Ishikawa (cell line): ENCODE results near the gene EXOC6.

Experiments used
- CEBPB ChIP-seq: IDR thresholded peaks from 2 replicates; pipeline ENCODE4 v1.6.1; 2012
- EGR1 ChIP-seq: IDR thresholded peaks from 2 replicates; pipeline ENCODE4 v1.6.1; 2012
- EP300 ChIP-seq: IDR thresholded peaks from 2 replicates; pipeline ENCODE4 v1.6.1; 2012; ENCODE audit warnings: borderline replicate concordance
- FOXM1 ChIP-seq: IDR thresholded peaks from 2 replicates; pipeline ENCODE4 v1.6.1; 2012; ENCODE audit warnings: low read depth, borderline replicate concordance
- NFIC ChIP-seq: IDR thresholded peaks from 2 replicates; pipeline ENCODE4 v1.6.1; 2012
- RAD21 ChIP-seq: IDR thresholded peaks from 2 replicates; pipeline ENCODE4 v1.6.1; 2012; ENCODE audit warnings: low read depth
- TAF1 ChIP-seq: IDR thresholded peaks from 2 replicates; pipeline ENCODE4 v1.6.1; 2012; ENCODE audit warnings: low read depth, mild to moderate bottlenecking
- TCF12 ChIP-seq: IDR thresholded peaks from 2 replicates; pipeline ENCODE4 v1.6.1; 2012; ENCODE audit warnings: low read depth
- TEAD4 ChIP-seq: IDR thresholded peaks from 2 replicates; pipeline ENCODE4 v1.6.1; 2012
- YY1 ChIP-seq: IDR thresholded peaks from 2 replicates; pipeline ENCODE4 v1.6.1; 2012; ENCODE audit warnings: low read depth
- ZBTB7A ChIP-seq: IDR thresholded peaks from 2 replicates; pipeline ENCODE4 v1.6.1; 2012; ENCODE audit warnings: low read depth
- TF ChIP-seq, protein P1 (sequence below): IDR thresholded peaks from 2 replicates; pipeline ENCODE4 v1.6.1; 2012; ENCODE audit warnings: low read depth, mild to moderate bottlenecking
- TF ChIP-seq, protein P2 (sequence below): IDR thresholded peaks from 2 replicates; pipeline ENCODE4 v1.6.1; 2012
- TF ChIP-seq, protein P3 (sequence below): IDR thresholded peaks from 2 replicates; pipeline ENCODE4 v1.6.1; 2012

DNA sequence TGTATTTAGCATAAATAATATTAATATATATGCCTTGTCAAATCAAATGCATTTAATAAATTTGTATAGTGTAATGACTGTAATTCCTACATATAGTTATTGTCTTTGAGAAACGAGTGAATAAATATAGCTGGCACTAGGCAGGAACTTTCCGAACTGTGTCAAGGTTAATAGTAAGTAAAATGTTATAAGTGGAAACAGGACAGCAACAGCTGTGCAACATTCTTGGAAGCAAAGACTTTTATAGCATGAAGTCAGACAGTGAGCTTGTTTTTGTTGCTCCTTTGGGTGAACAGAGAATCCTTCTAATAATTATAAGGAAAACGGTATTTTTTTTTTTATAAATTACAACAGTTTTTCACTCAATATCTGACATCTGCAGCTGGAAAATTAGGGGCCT, 14.0 kb upstream of the EXOC6 start:
- TF ChIP-seq YY1, result no peak
- TF ChIP-seq TEAD4, result no peak
- TF ChIP-seq EP300, result no peak
- TF ChIP-seq, protein P1, sequence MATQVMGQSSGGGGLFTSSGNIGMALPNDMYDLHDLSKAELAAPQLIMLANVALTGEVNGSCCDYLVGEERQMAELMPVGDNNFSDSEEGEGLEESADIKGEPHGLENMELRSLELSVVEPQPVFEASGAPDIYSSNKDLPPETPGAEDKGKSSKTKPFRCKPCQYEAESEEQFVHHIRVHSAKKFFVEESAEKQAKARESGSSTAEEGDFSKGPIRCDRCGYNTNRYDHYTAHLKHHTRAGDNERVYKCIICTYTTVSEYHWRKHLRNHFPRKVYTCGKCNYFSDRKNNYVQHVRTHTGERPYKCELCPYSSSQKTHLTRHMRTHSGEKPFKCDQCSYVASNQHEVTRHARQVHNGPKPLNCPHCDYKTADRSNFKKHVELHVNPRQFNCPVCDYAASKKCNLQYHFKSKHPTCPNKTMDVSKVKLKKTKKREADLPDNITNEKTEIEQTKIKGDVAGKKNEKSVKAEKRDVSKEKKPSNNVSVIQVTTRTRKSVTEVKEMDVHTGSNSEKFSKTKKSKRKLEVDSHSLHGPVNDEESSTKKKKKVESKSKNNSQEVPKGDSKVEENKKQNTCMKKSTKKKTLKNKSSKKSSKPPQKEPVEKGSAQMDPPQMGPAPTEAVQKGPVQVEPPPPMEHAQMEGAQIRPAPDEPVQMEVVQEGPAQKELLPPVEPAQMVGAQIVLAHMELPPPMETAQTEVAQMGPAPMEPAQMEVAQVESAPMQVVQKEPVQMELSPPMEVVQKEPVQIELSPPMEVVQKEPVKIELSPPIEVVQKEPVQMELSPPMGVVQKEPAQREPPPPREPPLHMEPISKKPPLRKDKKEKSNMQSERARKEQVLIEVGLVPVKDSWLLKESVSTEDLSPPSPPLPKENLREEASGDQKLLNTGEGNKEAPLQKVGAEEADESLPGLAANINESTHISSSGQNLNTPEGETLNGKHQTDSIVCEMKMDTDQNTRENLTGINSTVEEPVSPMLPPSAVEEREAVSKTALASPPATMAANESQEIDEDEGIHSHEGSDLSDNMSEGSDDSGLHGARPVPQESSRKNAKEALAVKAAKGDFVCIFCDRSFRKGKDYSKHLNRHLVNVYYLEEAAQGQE, result no peak
- no peak for TF ChIP-seq FOXM1
- no peak for TF ChIP-seq TCF12
- TF ChIP-seq, protein P2, sequence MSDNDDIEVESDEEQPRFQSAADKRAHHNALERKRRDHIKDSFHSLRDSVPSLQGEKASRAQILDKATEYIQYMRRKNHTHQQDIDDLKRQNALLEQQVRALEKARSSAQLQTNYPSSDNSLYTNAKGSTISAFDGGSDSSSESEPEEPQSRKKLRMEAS, result no peak
- TF ChIP-seq EGR1, result no peak
- no peak for TF ChIP-seq RAD21
- no peak for TF ChIP-seq ZBTB7A
- TF ChIP-seq TAF1, result no peak
- TF ChIP-seq, protein P3, sequence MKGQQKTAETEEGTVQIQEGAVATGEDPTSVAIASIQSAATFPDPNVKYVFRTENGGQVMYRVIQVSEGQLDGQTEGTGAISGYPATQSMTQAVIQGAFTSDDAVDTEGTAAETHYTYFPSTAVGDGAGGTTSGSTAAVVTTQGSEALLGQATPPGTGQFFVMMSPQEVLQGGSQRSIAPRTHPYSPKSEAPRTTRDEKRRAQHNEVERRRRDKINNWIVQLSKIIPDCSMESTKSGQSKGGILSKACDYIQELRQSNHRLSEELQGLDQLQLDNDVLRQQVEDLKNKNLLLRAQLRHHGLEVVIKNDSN, result no peak
- TF ChIP-seq CEBPB, result no peak
- TF ChIP-seq NFIC, result no peak
